Mammary epithelial cell (primary cell): ENCODE results near the gene PSG4.
"Not testable (repeated sequence)": the region's sequence is repeated elsewhere in the genome, so short reads cannot be mapped to it uniquely, and the experiment has no call there.

Experiments
- EZH2 ChIP-seq: IDR thresholded peaks from 2 replicates; pipeline ENCODE4 v1.6.1; 2012; ENCODE audit warnings: low read length, inconsistent platforms, borderline replicate concordance
- TF ChIP-seq, protein P1 (sequence below), 2 donors: IDR thresholded peaks in 1 of 2; conservative IDR thresholded peaks in 1 of 2; 2 replicates each; pipeline ENCODE4 v1.5.1; 2011 to 2012; ENCODE audit warnings: inconsistent platforms in 2 of 2, low read length in 2 of 2, mild to moderate bottlenecking in 2 of 2, control low read depth in 1 of 2, low read depth in 1 of 2; ENCODE audit not compliant: insufficient read depth in 1 of 2; ENCODE audit errors: extremely low read depth in 1 of 2

GRCh38 chr19:43205471-43206105, at the start of gene PSG4:
- TF ChIP-seq, protein P1, sequence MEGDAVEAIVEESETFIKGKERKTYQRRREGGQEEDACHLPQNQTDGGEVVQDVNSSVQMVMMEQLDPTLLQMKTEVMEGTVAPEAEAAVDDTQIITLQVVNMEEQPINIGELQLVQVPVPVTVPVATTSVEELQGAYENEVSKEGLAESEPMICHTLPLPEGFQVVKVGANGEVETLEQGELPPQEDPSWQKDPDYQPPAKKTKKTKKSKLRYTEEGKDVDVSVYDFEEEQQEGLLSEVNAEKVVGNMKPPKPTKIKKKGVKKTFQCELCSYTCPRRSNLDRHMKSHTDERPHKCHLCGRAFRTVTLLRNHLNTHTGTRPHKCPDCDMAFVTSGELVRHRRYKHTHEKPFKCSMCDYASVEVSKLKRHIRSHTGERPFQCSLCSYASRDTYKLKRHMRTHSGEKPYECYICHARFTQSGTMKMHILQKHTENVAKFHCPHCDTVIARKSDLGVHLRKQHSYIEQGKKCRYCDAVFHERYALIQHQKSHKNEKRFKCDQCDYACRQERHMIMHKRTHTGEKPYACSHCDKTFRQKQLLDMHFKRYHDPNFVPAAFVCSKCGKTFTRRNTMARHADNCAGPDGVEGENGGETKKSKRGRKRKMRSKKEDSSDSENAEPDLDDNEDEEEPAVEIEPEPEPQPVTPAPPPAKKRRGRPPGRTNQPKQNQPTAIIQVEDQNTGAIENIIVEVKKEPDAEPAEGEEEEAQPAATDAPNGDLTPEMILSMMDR (conservative IDR thresholded peaks at IDR 0.05 in 1 of 2, IDR thresholded peaks at IDR 0.05 in 1 of 2; ENCODE audit: extremely low read depth in 1 of 2, insufficient read depth in 1 of 2, low read depth in 1 of 2, low read length in 2 of 2), result not testable (repeated sequence)
- not testable (repeated sequence) for TF ChIP-seq EZH2
